Hematopoietic multipotent progenitor cell (in vitro differentiated cells): ENCODE results near the gene GPR78. TPM values are rescaled to one million over a fixed set of nuclear protein-coding genes. Genes with fewer than 3 reads are reported as not detected.
"Not testable (repeated sequence)": the region's sequence is repeated elsewhere in the genome, so short reads cannot be mapped to it uniquely, and the experiment has no call there.

ENCODE experiments used
- DNase-seq, 3 donors: peaks; one replicate each; pipeline ENCODE4 v3.0.0-alpha.2; 2011 to 2015; ENCODE audit warnings: low read depth in 2 of 3, low spot score in 2 of 3
- total RNA-seq: library from RNA; depleted of rRNA; stranded (reverse); fragments of >200 nt; gene quantifications from one replicate; pipeline ENCODE4 v1.2.3, GENCODE V29; 2012

Gene GPR78
- total RNA-seq, 1 donor = not detected

GRCh38 chr4:8613421-8614364, 33.5 kb downstream of the GPR78 start:
- DNase-seq = no peak

GRCh38 chr4:8614365-8615193, 34.4 kb downstream of the GPR78 start:
- no peak for DNase-seq

- no peak for DNase-seq
These were observed 35.2 kb downstream of the GPR78 start for GRCh38 chr4:8615366-8615765.

GRCh38 chr4:8615921-8616787, 36.0 kb downstream of the GPR78 start:
- DNase-seq = no peak

GRCh38 chr4:8616831-8617230, 36.6 kb downstream of the GPR78 start:
- no peak for DNase-seq

GRCh38 chr4:8617486-8618040, 37.4 kb downstream of the GPR78 start:
- no peak for DNase-seq

- DNase-seq = no peak
These were observed 38.2 kb downstream of the GPR78 start for GRCh38 chr4:8618421-8618820.

- DNase-seq = no peak
These were observed 38.9 kb downstream of the GPR78 start for GRCh38 chr4:8618961-8619720.

GRCh38 chr4:8621135-8621534, 40.9 kb downstream of the GPR78 start:
- DNase-seq = not testable (repeated sequence)

- DNase-seq = not testable (repeated sequence)
These were observed 44.5 kb downstream of the GPR78 start for GRCh38 chr4:8624601-8625272.

GRCh38 chr4:8630240-8630905, 50.2 kb downstream of the GPR78 start:
- not testable (repeated sequence) for DNase-seq

- not testable (repeated sequence) for DNase-seq
These were observed 51.7 kb downstream of the GPR78 start for GRCh38 chr4:8631896-8632295.

GRCh38 chr4:8634773-8635172, 54.6 kb downstream of the GPR78 start:
- not testable (repeated sequence) for DNase-seq

- not testable (repeated sequence) for DNase-seq
These were observed 55.8 kb downstream of the GPR78 start for GRCh38 chr4:8635897-8636554.
